ENCODE data around the gene FXYD7.
"Not testable (repeated sequence)": the region's sequence is repeated elsewhere in the genome, so short reads cannot be mapped to it uniquely, and the experiment has no call there.

Gene FXYD7

DNA sequence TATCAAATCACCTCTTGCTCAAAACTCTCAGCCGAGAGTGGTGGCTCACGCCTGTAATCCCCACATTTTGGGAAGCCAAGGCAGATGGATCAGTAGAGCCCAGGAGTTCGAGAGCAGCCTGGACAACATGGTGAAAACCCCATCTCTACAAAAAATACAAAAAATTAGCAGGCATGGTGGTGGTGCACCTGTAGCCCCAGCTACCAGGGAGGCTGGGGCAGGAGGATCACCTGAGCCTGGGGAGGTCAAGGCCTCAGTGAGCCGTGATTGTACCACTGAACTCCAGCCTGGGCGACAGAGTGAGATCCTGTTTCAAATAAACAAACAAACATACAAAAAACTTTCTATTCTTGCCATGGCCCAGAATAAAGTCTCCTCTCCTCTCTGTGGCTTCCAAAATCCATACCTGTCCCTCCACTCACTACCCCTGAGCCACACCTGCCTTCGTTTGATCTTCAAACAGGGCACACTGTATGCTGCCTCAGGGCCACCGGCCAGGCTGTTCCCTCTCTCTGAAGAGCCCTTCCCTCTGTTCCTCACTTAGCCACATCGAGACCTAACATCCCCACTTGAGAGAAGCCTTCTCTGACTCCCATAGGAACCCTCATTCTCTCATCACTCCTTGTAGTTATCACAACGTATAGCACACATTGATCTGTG, 14.5 kb upstream of the FXYD7 start:
- DNase-seq, result no peak

DNA sequence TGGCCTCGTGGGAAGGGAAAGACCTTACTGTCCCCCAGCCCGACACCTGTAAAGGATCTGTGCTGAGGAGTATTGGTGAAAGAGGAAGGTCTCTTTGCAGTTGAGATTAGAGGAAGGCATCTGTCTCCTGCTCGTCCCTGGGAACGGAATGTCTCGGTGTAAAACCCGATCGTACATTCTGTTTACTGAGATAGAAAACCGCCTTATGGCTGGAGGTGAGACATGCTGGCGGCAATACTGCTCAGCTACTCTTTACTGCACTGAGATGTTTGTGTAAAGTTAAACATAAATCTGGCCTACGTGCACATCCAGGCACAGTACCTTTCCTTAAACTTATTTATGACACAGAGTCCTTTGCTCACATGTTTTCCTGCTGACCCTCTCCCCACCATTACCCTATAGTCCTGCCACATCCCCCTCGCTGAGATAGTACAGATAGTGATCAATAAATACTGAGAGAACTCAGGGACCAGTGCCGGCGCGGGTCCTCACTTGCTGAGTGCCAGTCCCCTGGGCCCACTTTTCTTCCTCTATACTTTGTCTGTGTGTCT, 13.3 kb upstream of the FXYD7 start:
- not testable (repeated sequence) for DNase-seq

DNA sequence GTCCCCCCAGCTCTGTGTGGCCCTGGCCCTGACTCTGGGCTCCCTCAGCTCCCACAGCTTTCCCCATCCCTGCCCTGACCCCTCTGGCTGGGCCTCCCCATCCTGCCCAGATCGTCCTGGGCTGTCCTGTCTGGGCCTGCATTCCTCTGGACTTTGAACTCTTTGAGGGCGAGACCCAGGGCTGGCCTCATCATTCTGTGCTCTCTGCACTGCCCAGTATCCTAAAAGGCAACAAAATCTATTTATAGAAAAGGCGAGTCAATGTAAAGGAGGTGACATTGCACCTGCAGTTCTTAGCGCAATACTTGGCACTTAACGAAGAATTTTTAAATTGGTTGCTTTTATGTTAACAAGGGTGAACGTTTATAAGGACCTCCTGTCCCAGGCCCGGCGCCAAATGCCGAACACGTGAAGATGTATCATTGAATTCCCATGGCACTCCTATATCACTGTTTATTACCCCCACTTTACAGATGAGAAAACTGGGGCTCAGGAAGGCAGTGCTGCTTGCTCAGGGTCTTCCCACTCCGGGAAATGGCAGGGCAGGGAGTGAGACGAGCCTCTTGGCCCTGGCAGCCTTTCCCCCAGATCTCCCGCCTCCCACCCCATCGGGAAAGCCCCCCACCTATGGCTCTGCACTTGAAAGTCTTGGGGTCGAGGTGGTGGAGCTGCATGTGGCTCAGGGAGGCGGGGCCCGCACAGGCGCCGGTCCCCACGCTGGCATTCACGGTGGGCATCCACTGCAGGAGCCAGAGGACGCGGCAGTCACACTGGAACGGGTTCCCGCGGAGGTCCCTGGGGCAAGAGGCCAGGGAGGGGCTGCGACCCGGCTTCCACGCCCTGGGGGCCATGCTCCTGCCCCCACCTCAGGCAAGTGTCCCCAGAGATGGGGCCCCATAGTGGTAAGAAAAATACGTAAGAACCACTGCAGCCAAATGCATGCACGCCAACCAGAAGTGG, 12.0 kb upstream of the FXYD7 start:
- no peak for DNase-seq

DNA sequence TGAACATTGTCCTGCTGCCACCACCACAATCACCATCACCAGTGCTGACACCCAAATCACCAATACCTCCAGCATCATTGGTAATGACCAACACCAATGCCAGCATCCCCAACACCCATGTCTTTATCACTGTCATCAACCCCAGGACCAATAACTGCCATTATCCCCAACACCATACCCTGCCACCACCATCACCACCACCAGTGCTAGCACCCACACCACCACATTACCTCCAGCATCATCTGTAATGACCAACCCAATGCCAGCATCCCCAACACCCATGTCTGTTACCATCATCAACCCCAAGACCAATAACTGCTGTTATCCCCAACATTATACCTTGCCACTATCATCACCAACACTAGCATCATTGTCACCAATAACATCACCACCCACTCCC, 10.8 kb upstream of the FXYD7 start:
- no peak for DNase-seq

DNA sequence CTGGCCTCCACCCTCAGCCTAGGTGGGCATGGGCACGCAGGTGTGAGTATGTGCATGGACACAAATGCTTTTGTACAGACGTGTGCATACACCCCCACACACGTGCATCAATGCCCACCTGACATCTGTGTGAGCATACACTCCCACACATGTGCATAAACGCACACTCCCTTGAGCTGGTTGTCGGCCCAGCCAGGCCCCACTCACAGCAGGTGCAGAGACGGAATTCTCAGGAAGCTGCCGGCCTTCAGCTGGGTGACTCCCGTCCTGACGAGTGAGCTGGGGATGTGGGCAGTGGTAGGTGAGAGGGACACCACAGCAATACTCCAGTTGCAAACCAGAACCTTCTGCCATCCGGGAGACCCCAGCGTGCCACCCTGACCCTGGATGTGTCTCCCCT, 9.2 kb upstream of the FXYD7 start:
- DNase-seq, result no peak

DNA sequence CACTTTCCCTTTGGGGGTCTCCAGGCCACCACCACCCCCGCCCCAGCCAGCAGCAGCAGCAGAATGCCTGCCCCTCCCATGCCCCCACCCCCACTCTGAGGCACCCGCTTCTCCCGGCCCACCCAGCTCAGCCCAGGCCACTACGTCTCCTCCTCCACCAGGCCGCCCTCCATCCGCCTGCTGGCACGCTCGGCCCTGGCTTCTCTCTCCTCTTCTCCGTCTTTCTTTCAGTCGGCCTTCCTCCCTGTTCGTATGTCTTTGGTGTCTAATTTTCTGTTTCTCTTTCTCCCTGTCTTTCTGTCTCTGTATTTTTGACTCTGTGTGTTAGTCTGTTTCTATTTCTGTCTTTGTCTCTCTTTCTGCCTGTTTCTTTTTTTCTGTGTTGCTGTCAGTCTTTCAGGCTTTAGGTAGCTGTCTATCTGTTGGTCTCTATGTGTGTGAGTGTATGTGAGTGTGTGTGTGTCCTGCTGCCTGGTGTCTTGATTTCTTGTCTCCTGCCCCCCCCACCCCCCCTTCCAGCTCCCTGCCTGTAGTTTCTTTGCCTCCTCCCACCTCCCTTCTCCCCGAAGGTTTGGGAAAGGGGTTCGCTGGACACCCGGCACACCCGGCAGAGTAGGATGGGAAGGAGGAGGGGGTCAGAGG, 8.3 kb upstream of the FXYD7 start, which contains the start of gene LGI4:
Gene LGI4, minus strand, starts transcription at position 459 of the 642 bp plus-strand sequence. Its CDS starts 379 bp downstream, at position 80.
- DNase-seq, result no peak

DNA sequence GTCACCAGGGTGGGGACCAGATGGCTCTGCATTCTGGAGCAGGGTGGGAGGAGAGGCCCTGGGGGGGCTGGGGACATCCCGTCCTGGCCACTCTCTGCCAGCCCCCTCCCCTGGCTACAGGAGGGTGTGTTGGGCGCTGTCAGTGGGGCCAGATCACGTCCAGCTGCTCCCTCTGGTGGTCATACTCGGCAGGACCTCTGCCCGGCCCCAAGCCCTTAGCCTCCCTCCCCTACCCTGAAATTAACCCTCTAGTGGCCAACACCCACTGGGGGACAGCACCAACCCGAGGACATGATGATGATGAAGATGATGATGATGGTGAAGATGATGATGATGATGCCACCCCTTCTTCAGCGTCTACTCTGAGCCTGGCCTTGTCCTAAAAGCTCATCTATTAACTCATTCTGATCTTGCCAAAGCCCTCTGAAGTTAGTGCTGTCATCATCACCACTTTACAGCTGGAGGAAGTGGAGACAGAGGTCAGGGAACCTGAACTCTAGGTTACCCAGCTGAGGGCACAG, 7.6 kb upstream of the FXYD7 start:
- peak; percentile 76 to 84 for DNase-seq

DNA sequence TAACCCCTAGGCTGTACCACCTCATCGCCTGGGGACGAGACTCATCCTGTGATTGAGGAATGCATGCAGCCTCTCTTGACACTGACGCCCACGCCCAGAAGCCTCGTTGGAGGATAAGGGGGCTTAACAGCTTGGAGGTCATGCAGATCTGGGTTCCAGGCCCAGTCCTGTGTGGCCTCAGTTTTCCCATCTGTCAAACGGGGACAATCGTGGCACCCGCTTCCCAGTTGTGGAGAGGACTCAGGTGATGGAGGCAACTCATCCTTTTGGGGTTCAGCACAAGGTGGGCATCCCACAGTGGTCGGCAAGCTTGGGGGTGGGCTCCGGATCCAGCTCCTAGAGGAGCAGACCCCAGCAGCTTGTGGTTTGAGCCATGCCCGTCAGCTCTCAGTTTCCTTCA, 6.8 kb upstream of the FXYD7 start:
- DNase-seq, result no peak

DNA sequence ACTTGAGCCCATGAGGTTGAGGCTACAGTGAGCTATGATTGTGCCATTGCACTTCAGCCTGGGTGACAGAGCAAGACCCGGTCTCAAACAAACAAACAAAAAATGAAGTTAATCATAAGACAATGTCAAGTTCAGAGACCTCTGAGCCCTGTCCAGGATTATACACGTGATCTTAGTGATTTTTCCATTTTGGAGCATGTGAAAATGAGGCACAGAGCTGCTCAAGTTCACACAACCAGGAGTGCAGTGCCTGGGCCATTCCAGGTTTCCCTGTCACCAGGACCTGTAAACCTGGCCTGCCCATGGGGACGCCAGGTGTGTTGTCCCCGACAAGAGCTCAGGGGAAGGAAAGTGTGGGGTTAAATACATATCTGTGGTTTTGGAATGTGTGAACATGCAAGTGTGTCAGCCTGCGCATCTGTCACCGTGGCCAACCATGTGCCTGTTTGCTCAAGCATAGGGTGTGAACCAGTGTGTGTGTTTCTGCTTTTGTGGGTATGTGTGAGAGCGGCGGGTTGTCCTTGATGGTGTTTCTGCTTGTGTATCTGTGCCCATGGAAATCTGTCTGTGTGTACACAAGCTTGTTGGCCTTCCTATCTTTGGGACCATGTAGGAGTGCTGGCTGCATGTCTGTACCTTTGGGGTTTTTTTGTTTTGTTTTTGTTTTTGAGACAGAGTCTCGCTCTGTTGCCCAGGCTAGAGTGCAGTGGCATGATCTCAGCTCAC, 5.9 kb upstream of the FXYD7 start:
- DNase-seq, result no peak

DNA sequence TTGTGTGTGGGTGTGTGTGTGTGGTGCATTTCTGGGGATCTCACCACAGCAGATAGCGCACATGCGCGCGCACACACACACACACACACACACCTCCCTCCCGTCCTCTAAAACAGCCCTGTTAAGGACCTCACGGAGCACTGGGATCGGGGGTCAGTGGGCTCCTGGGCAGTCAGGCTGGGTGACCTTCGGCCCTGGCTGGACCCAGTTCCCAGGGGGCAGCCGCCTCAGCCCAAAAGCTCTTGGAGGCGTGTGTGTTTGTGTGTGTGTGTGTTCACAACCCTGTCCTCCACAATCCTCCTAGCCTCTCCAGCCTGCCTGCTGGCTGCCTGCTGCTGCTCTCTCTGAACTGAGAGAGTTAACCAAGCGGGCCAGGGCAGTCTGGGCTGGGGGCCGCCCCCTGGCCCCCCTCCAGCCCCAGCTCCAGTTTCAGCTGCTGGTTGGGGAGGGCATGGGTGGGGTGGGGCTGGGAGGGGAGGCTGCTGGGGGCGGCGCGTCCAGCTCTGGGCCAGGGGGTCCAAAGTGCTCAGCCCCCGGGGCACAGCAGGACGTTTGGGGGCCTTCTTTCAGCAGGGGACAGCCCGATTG, 4.7 kb upstream of the FXYD7 start, which contains the start of gene FXYD1:
Gene FXYD1, plus strand, starts transcription at position 520 of the 588 bp plus-strand sequence. CDS start 1,256 bp downstream, outside the sequence.
- DNase-seq, result no peak

DNA sequence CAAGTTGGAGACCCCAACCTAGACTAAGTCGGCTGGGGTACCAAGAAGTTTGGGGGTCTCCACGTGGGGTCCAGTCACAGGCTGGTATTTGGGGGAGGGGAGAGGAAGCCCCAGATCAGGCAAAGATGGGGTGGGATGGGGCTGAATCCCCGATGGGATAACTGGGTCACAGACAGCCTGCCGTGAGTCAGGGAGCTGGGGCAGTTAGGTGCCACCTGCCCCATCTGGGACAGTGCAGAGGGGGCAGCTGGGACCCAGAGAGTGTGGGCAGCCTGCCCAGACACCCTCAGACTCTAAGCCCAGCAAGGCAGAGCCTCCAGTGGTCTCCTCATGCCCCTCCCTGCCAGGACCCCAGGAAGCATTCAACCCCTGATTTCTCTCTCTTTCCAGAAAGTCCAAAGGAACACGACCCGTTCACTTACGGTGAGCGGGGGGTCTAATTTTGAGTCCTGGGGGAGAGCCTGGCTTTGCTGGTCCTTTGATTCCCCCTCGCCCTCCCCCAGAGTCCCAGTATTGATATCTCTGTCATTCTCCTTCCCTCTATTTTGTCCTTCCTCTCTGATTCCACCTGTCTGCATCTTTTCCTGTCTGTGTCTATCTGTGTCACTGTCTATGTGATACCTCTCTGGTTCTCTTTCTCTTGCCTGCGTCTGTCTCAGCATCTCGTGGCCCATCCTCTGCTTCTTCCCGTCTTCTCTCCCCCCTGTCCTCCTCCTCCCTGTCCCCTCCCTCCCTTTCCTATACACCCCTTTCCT, 2.7 kb upstream of the FXYD7 start:
- DNase-seq, result no peak

DNA sequence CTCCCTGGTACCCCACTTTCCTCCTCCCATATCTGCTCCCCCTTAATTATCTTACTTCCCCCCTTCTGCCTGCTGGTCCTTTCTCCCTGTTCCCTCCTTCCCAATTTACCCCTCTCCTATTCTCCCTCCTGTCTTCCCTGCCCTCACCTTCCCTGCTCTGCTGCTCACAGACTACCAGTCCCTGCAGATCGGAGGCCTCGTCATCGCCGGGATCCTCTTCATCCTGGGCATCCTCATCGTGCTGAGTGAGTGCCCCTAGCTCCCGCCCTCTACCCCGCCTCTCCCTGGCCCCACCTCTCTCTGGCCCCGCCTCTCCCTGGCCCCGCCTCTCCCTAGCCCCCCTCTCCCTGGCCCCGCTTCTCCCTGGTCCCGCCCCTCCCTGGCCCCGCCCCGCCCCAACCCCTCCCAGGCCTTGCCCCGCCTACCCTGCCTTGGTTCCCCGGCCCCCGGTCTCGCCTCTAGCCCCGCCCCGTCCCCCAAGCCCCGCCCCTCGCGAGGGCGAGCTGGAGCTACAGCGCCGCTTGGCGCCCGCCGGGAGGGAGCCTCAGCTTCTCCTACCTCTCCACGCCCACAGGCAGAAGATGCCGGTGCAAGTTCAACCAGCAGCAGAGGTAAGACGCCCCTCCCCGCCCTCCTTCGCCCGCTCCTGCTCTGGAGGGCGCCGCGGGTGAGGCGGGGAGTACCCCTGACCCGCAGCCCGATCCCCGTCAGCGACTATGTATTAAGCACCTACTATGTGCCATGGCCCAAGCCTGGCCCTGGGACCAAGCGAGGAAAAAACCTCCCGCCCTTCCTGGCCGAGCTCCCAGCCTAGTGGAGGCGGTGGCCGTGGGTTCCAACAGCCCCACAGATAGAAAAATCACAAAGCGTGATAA, 1.9 kb upstream of the FXYD7 start:
- peak; percentile 98 to 99 for DNase-seq

DNA sequence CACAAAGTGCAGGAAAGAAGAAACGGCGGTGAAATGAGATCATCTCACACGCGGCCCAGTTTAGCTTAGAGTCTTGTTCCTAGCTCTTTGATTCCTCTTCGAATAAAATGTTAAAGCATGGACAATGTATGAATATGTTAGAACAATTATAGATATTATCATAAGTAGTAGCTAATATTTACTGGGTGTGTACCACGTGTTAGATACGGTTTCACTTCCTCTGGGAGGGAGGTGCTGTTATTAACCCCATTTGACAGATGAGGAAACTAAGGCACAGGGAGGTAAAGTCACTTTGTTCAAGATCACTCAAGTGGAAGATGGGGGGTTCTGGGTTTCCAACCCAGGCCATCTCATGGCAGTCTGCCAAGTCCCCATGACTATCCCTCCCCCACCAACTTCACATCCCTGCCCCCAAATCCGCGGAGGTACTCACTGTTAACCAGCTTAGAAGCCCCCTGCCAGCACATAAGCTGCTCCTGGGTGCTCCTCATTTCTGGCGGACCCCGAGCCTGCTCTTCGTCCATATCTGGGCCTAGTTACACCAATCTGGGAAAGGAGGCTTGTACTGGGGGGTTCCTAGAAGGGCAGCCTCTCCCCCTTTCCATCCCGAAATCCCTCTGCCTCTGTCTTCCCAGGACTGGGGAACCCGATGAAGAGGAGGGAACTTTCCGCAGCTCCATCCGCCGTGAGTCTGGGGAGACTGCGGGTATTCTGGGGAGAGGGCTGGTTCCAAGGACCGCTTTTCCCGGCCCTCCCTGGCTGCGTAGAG, 1.0 kb upstream of the FXYD7 start:
- DNase-seq, result peak in 1 of 2 experiments; percentile 30

DNA sequence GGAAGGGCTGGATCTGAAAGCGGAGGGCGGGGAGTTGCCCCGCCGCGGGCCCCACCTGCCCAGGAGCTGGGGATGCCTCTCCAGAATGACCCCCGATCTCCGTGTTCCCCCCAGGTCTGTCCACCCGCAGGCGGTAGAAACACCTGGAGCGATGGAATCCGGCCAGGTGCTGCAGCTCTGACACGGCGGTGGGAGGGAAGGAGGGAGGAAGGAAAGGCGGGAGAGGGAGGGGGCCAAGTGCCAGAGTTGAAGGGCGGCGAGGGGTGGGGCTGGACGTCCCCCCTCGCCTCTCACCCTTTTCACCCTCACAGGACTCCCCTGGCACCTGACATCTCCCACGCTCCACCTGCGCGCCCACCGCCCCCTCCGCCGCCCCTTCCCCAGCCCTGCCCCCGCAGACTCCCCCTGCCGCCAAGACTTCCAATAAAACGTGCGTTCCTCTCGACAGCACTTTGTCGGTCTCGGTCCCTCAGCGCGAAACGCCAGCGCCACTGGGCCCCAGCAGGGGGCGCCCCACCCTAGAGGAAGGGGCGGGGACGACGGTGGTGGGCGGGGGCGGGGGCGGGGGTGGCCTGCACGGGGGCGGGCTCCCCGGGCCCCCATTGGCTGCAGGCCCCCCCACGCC, 337 bp upstream of the FXYD7 start:
- peak; percentile 78 to 79 for DNase-seq

DNA sequence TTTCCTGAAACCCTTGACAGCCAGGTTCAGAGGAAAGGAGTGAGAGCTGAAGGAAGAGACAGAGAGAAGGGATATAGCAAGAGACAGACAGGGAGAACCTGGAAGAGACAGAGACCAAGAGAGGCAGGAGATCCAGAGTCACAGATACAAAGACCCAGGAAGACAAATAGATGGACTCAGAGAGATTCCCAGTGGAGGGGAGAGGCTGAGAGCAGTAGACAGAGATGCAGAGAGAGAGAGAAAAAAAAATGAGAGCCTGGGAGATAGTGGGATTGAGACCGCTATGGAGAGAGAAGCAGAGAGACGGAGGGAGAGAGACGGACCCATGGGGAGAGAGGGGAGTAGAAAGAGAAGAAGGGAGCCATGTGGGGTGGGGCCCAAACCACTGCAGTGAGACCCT, 763 bp downstream of the FXYD7 start:
- DNase-seq, result no peak

DNA sequence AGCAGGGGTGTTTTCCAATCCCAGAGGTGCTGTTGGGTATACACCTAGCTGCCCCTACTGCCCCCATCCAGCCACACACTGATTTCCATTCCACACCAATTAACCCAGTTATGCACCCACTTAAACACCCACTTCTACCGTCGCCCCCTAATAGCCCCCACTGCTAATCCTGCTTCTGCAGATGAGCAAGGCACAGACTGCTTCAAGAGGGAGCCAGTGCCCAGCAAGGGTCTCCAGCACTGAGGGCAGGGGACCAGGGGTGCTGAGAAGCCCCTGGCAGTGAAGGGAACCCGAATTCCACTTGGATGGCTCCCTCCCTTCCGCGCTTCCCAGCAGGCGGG, 1.2 kb downstream of the FXYD7 start:
- DNase-seq, result no peak

DNA sequence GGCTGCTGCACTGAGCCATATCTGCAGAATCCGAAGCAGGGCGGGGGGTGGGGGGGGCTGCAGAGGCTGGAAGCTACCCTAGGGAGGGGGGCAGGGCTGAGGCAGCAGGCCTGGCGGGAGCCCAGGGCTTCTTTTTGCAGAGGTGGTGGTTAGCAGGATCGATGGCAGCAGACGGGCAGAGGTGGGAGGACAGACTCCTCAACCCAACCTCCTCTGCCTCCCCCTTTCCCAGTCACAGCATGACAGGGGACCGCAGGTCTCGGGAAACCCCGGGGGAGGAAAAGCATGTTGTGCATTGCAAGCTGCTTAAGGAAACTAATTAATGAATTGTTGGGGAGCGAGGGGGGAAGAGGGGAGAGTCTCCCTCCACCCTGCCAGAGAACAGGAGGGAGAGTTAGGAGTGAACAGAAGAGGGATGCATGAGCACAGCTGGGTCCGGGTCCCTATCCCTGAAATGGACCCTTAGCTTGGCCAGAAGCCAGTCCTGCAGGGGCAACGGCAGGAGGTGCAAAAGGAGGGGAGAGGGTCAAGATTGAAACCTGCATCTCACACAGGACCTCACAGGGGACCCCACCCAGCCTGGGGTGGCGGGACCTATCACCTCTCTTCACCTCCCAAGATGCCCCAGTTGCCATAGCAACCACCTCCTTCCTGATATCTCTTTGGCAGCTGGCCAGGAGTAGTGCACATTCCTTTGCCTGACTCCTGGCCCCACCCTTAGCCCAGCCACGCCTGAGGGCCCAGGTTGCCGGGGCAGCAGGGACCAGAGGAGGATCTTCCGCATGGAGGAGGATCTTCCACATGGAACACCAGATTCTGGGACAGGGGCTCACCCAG, 1.8 kb downstream of the FXYD7 start:
- DNase-seq, result no peak

All from activated T-cell treated with anti-CD3 and anti-CD28 coated beads, Interleukin-2, amount 50 U/mL, for 48 hours (primary cell).